Osteoblast (primary cell): Measurements from ENCODE around the gene TNS3. TPM values are rescaled to one million over a fixed set of nuclear protein-coding genes. Genes with fewer than 3 reads are reported as not detected.

Experiments
- DNase-seq: peaks from one replicate; pipeline ENCODE4 v3.0.0; 2011; ENCODE audit warnings: low spot score, mixed read lengths; ENCODE audit not compliant: insufficient read length; ENCODE audit errors: missing footprints
- H2AFZ ChIP-seq: 2 replicates; pipeline ENCODE4 v1.6.0; 2011; ENCODE audit warnings: mild to moderate bottlenecking, low read length
- H3K27ac ChIP-seq: 2 replicates; pipeline ENCODE4 v1.5.1; 2011; ENCODE audit warnings: mild to moderate bottlenecking, low read depth, low read length, moderate library complexity
- H3K27me3 ChIP-seq: 2 replicates; pipeline ENCODE4 v1.6.0; 2012; ENCODE audit warnings: mild to moderate bottlenecking, control low read depth, inconsistent platforms, low read length, moderate library complexity; ENCODE audit not compliant: insufficient read depth
- H3K36me3 ChIP-seq: 2 replicates; pipeline ENCODE4 v1.5.1; 2011; ENCODE audit warnings: mild to moderate bottlenecking, low read length, control low read depth, moderate library complexity; ENCODE audit not compliant: insufficient read depth
- H3K4me1 ChIP-seq: 2 replicates; pipeline ENCODE4 v1.5.1; 2011; ENCODE audit warnings: mild to moderate bottlenecking, low read length, control low read depth, moderate library complexity; ENCODE audit not compliant: insufficient read depth
- H3K4me2 ChIP-seq: 2 replicates; pipeline ENCODE4 v1.6.0; 2011; ENCODE audit warnings: mild to moderate bottlenecking, low read length; ENCODE audit not compliant: insufficient read depth
- H3K4me3 ChIP-seq: fragments of 200-600 bp; sonication (generic); 3 replicates; pipeline ENCODE4 v1.5.1; 2012; ENCODE audit warnings: mild to moderate bottlenecking, low read length, inconsistent platforms; ENCODE audit not compliant: insufficient read depth
- H3K79me2 ChIP-seq: 2 replicates; pipeline ENCODE4 v1.6.0; 2012; ENCODE audit warnings: mild to moderate bottlenecking, low read length, control low read depth, inconsistent platforms; ENCODE audit not compliant: insufficient read depth
- H3K9me3 ChIP-seq: 2 replicates; pipeline ENCODE4 v1.5.1; 2011; ENCODE audit warnings: low read depth, low read length, control low read depth
- H4K20me1 ChIP-seq: 2 replicates; pipeline ENCODE4 v1.6.0; 2012; ENCODE audit warnings: mild to moderate bottlenecking, low read length, control low read depth; ENCODE audit not compliant: insufficient read depth
- CTCF ChIP-seq: IDR thresholded peaks from 2 replicates; pipeline ENCODE4 v1.5.1; 2011; ENCODE audit warnings: mild to moderate bottlenecking, low read depth, low read length, moderate library complexity; ENCODE audit errors: extremely low read depth
- total RNA-seq: library from RNA; depleted of rRNA; stranded (reverse); fragments of >200 nt; gene quantifications from 2 replicates; pipeline ENCODE4 v1.2.3, GENCODE V29; 2012

Gene TNS3
- total RNA-seq, 1 donor = 67.3 TPM

- no peaks in the 10 kb centered on the region for H3K9me3 ChIP-seq
These were observed 223.6 kb downstream of the TNS3 start for GRCh38 chr7:47358357-47358756.

GRCh38 chr7:47357863-47358262 is 224.0 kb downstream of the TNS3 start:
- Histone ChIP-seq H3K27ac (no peak overlapping the region), H3K79me2 (peaks cover 18% of the 10 kb centered on the region), H3K9me3 (no peaks in the 10 kb centered on the region), H3K4me1 (peaks cover 12% of the 10 kb centered on the region), H3K36me3 (no peaks in the 10 kb centered on the region), H3K4me3 (no peak overlapping the region), H4K20me1 (peaks cover 95% of the 10 kb centered on the region), H2AFZ (no peak overlapping the region), H3K27me3 (no peaks in the 10 kb centered on the region), H3K4me2 (no peak overlapping the region)
- no peak for DNase-seq
- no peak for TF ChIP-seq CTCF

More at GRCh38 chr7:47358357-47358756, 223.6 kb downstream of the TNS3 start:
- Histone ChIP-seq H3K4me3 (no peak overlapping the region), H3K27me3 (no peaks in the 10 kb centered on the region), H3K79me2 (peaks cover 22% of the 10 kb centered on the region), H3K4me2 (no peak overlapping the region), H4K20me1 (peaks cover 95% of the 10 kb centered on the region), H3K36me3 (no peaks in the 10 kb centered on the region), H2AFZ (no peak overlapping the region), H3K4me1 (peaks cover 12% of the 10 kb centered on the region), H3K27ac (no peak overlapping the region)
- no peak for TF ChIP-seq CTCF
- DNase-seq = no peak

GRCh38 chr7:47357361-47357760 is 224.6 kb downstream of the TNS3 start:
- H3K4me2 ChIP-seq = no peak overlapping the region
- no peak for DNase-seq
- H3K27me3 ChIP-seq = no peaks in the 10 kb centered on the region
- H3K4me1 ChIP-seq = peaks cover 11% of the 10 kb centered on the region
- no peak for TF ChIP-seq CTCF
- H3K9me3 ChIP-seq = no peaks in the 10 kb centered on the region
- H3K79me2 ChIP-seq = peaks cover 13% of the 10 kb centered on the region
- H2AFZ ChIP-seq = no peak overlapping the region
- H4K20me1 ChIP-seq = peaks cover 95% of the 10 kb centered on the region
- H3K4me3 ChIP-seq = no peak overlapping the region
- no peaks in the 10 kb centered on the region for H3K36me3 ChIP-seq
- H3K27ac ChIP-seq = no peak overlapping the region

GRCh38 chr7:47356261-47356660 is 225.7 kb downstream of the TNS3 start:
- Histone ChIP-seq H2AFZ (no peak overlapping the region), H4K20me1 (peaks cover 92% of the 10 kb centered on the region), H3K4me3 (no peak overlapping the region), H3K36me3 (no peaks in the 10 kb centered on the region), H3K27ac (no peak overlapping the region), H3K4me1 (peaks cover under 1% of the 10 kb centered on the region), H3K4me2 (no peak overlapping the region), H3K9me3 (no peaks in the 10 kb centered on the region), H3K79me2 (peaks cover 15% of the 10 kb centered on the region), H3K27me3 (no peaks in the 10 kb centered on the region)
- no peak for TF ChIP-seq CTCF
- DNase-seq = no peak
